Chondrocyte (in vitro differentiated cells): Measurements from ENCODE around the gene DNM3. TPM values are rescaled to one million over a fixed set of nuclear protein-coding genes. Genes with fewer than 3 reads are reported as not detected.

ENCODE experiments used
- DNase-seq: peaks from one replicate; pipeline ENCODE4 v3.0.0; 2021; ENCODE audit warnings: mixed read lengths, low spot score
- H3K27ac Mint-ChIP-seq: one replicate; pipeline ENCODE4 v1.8.0; 2021; ENCODE audit warnings: mild to moderate bottlenecking, moderate library complexity, mixed read lengths; ENCODE audit not compliant: unreplicated experiment
- H3K27me3 Mint-ChIP-seq: 2 replicates; pipeline ENCODE4 v1.8.0; 2021; ENCODE audit warnings: low read depth, mixed read lengths
- H3K36me3 Mint-ChIP-seq: 2 replicates; pipeline ENCODE4 v1.8.0; 2021; ENCODE audit warnings: low read depth, mixed read lengths
- H3K4me1 Mint-ChIP-seq: 2 replicates; pipeline ENCODE4 v1.8.0; 2021; ENCODE audit warnings: low read depth, mild to moderate bottlenecking, mixed read lengths
- H3K4me3 Mint-ChIP-seq: one replicate; pipeline ENCODE4 v1.8.0; 2021; ENCODE audit warnings: mild to moderate bottlenecking, moderate library complexity, mixed read lengths; ENCODE audit not compliant: unreplicated experiment
- H3K9me3 Mint-ChIP-seq: 2 replicates; pipeline ENCODE4 v1.8.0; 2021; ENCODE audit warnings: low read depth, mixed read lengths
- total RNA-seq: library from RNA; stranded (reverse); gene quantifications from 3 replicates; pipeline ENCODE4 v1.2.1, GENCODE V29; 2021
- TF ChIP-seq, protein P1 (sequence below): fragments of 200-600 bp; sonication (generic); IDR thresholded peaks from 2 replicates; pipeline ENCODE4 v1.5.0; 2021; ENCODE audit warnings: antibody characterized with exemption, mild to moderate bottlenecking, moderate library complexity

DNM3 gene
- total RNA-seq, 1 donor from 2014 or later: 12.4 TPM

DNA sequence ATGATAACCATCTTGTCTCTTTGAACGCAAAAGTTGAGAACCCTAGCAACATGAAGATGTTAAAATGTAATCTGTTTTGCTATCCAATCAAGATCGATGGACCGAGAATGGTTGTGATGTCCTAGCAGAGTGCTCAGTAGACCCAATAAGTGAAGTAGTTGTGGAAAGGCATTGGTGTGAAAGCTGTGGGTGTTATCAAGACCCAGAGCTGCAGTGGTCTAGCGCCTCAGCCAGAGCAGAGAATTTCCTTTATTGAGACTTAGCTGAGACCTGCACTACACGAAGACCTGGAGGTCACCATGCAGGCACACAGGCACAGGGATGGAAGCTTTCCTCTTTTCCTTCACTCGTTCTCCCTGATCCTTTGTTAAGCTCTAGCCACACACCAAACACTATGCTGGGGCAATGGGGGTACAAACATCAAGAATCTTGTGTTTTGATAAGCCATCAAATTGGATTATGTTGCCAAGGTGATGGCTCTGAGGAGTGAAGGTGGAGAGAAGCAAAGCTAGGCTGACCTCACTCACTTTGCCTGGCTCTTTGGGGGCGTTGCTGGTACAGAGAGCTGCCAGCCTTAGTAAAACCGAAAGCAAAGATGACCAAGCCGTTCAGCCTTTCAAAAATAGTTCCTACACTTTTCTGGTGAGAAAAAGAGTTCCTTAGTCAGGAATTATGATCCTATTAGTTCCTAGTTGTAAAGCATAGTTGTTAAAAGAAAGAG is 35.7 kb upstream of the DNM3 start:
- no peak overlapping the region for H3K27ac Mint-ChIP-seq
- no peaks in the 10 kb centered on the region for H3K36me3 Mint-ChIP-seq
- H3K9me3 Mint-ChIP-seq: no peaks in the 10 kb centered on the region
- no peak overlapping the region for H3K4me3 Mint-ChIP-seq
- H3K4me1 Mint-ChIP-seq: no peaks in the 10 kb centered on the region
- TF ChIP-seq, protein P1, sequence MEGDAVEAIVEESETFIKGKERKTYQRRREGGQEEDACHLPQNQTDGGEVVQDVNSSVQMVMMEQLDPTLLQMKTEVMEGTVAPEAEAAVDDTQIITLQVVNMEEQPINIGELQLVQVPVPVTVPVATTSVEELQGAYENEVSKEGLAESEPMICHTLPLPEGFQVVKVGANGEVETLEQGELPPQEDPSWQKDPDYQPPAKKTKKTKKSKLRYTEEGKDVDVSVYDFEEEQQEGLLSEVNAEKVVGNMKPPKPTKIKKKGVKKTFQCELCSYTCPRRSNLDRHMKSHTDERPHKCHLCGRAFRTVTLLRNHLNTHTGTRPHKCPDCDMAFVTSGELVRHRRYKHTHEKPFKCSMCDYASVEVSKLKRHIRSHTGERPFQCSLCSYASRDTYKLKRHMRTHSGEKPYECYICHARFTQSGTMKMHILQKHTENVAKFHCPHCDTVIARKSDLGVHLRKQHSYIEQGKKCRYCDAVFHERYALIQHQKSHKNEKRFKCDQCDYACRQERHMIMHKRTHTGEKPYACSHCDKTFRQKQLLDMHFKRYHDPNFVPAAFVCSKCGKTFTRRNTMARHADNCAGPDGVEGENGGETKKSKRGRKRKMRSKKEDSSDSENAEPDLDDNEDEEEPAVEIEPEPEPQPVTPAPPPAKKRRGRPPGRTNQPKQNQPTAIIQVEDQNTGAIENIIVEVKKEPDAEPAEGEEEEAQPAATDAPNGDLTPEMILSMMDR: no peak
- no peak for DNase-seq
- H3K27me3 Mint-ChIP-seq: no peaks in the 10 kb centered on the region

DNA sequence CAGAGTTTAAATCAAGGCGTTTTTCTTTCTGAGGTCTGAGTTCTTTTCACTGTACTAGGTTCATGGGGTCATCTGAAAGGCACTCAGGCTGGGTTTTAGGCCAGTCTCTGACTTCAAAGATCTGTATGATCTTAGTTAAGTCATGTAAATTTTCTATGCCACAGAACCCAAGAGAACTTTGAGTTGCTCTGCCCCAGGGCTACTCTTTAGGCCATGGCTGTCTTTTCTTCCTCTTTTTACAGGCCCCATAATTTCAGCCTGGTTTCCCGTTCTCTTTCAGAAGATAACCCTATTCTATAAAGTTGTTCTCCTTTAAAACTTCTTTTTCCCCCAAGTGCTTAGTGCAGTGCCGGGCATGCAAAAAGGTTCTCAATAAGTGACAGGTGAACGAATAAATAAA is 33.7 kb upstream of the DNM3 start:
- Mint-ChIP-seq H3K27ac (no peak overlapping the region), H3K4me3 (no peak overlapping the region), H3K9me3 (no peaks in the 10 kb centered on the region), H3K36me3 (no peaks in the 10 kb centered on the region), H3K4me1 (no peaks in the 10 kb centered on the region), H3K27me3 (no peaks in the 10 kb centered on the region)
- no peak for DNase-seq
- TF ChIP-seq, protein P1: no peak

DNA sequence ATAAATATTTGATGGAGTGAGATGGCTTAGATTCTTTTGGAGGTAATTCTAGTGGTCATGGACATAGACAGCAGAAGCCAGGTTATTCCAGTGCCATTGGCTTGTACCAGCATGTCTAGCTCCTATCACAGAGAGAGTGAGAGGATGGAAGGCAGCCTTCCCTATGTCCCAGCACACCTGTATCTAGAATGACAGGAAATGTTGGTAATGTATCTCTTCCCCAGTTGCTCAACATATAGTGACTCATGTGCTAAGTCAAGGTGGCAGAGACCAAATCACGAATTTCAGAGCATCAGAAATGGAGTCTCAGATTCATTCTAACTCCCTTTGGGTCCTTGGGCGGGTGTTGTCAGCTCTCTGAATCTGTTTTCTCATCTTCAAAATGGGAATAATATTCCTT is 31.5 kb upstream of the DNM3 start:
- H3K36me3 Mint-ChIP-seq: no peaks in the 10 kb centered on the region
- no peak overlapping the region for H3K27ac Mint-ChIP-seq
- DNase-seq: no peak

DNA sequence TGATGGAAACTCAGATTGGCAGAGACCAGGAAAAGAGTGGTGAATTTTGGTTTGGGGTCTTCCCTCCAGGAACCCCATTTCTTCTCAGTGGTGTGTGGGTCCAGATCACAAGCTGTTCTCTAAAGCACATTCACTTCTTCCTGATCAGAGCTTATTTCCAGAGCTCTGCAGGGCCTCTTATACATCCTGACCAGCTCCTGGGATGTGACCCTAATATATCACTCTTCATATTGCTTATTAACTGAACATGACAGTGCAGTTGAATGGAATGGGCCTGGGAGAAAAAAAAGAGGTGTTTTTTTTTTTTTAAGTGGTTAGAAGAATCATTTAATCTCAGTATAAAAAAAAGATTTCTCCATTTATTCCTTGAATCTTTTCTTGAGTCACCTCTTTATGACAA is 29.6 kb upstream of the DNM3 start:
- Mint-ChIP-seq H3K27me3 (no peaks in the 10 kb centered on the region), H3K4me3 (no peak overlapping the region), H3K27ac (no peak overlapping the region), H3K4me1 (no peaks in the 10 kb centered on the region), H3K9me3 (no peaks in the 10 kb centered on the region), H3K36me3 (no peaks in the 10 kb centered on the region)
- TF ChIP-seq, protein P1: no peak
- DNase-seq: no peak

More for the DNA sequence above, 31.5 kb upstream of the DNM3 start:
- Mint-ChIP-seq H3K4me3 (no peak overlapping the region), H3K27me3 (no peaks in the 10 kb centered on the region), H3K4me1 (no peaks in the 10 kb centered on the region), H3K9me3 (no peaks in the 10 kb centered on the region)
- TF ChIP-seq, protein P1: no peak

DNA sequence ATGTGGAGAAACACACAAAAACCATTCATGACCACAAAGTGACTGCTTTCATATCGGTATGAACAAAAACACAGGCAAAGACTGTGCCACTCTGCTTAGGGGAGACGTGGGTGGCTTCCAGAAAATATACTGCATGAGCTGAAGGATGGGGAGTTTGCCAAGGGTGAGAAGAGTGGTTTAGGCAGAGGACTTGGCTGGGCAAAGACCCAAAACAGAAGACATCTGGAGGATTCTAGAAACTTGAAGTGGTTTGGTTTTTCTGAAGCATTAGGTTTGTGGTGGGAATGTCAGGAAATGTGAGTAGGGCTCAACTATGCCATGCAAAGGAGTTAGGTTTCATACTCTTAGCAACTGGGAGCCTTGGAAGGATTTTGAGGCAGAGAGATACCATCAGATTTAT is 26.6 kb upstream of the DNM3 start:
- TF ChIP-seq, protein P1: no peak
- peaks cover 7% of the 10 kb centered on the region for H3K4me1 Mint-ChIP-seq
- no peaks in the 10 kb centered on the region for H3K27me3 Mint-ChIP-seq
- H3K27ac Mint-ChIP-seq: no peak overlapping the region
- no peaks in the 10 kb centered on the region for H3K9me3 Mint-ChIP-seq
- no peak for DNase-seq
- H3K36me3 Mint-ChIP-seq: no peaks in the 10 kb centered on the region
- no peak overlapping the region for H3K4me3 Mint-ChIP-seq
